HepG2 (cell line): ENCODE data around the gene SPON1.

Experiments used
- BRCA1 ChIP-seq: sonication (generic); formaldehyde crosslinking; IDR thresholded peaks from 2 replicates; pipeline ENCODE4 v1.4.0; 2020; ENCODE audit warnings: missing genetic modification reagents
- CBX1 ChIP-seq: IDR thresholded peaks from one replicate; pipeline ENCODE4 v1.6.1; 2016; ENCODE audit warnings: antibody characterized with exemption, low read depth
- EZH2 ChIP-seq: conservative IDR thresholded peaks from 2 replicates; pipeline ENCODE4 v1.6.1; 2012; ENCODE audit warnings: mild to moderate bottlenecking, low read depth, low read length, moderate library complexity
- MAFK ChIP-seq, 2 experiments: IDR thresholded peaks in 1 of 2; conservative IDR thresholded peaks in 1 of 2; 2 replicates each; pipeline ENCODE4 v1.6.1; 2011; ENCODE audit warnings: improper control_type of control experiment in 2 of 2, low read length in 2 of 2
- ZBTB7A ChIP-seq: sonication (generic); formaldehyde crosslinking; IDR thresholded peaks from 2 replicates; pipeline ENCODE4 v1.8.0; 2022; ENCODE audit warnings: mild to moderate bottlenecking, missing genetic modification reagents
- TF ChIP-seq, protein P1 (sequence below): sonication (generic); formaldehyde crosslinking; IDR thresholded peaks from 2 replicates; pipeline ENCODE4 v1.5.0; 2020; ENCODE audit warnings: mild to moderate bottlenecking, missing genetic modification reagents, moderate library complexity
- TF ChIP-seq, protein P2 (sequence below), 2 experiments: fragments of 450-650 bp in 1 of 2; sonication (generic) in 1 of 2; formaldehyde crosslinking in 1 of 2; IDR thresholded peaks; 2 replicates each; pipeline versions ENCODE4 v1.6.1 to v1.8.0; 2016 to 2022; ENCODE audit warnings: antibody characterized with exemption in 1 of 2, mild to moderate bottlenecking in 1 of 2, missing genetic modification reagents in 1 of 2

DNA sequence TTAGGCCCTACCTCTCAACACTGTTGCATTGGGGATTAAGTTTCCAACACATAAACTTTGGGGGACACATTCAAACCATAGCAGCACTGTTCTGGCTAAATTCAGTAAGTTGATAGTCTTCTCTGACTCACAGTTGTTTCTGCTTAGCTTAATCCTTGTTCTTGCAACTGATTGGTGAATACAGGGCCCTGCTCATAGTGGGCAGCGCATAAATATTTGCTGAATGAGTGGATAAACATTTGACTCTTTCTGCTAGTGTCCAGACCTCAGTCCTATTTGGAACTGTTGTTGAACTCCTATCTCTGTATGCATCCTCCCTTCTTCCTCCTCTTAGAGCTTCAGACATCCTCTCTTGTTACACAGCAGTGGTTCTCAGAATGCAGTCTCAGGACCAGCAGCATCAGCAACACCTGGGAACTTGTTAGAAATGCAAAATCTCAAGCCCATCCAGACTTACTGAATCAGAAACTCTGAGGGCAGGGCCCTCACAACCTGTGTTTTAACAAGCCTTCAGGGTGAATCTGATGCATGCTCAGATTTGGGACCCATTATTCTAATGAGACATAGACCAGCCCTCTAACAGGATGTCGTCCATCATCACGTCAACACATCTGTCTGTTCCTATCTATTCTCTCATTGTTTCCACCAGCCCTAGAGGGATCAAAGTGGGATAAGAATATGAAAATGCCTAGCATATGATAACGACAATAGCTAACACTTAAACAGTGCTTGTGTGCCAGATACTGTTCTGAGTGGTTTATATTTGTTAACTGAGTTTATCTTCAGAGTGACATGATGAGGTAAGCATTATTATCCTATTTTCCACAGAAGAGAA, 22.3 kb downstream of the SPON1 start:
- TF ChIP-seq, protein P1, sequence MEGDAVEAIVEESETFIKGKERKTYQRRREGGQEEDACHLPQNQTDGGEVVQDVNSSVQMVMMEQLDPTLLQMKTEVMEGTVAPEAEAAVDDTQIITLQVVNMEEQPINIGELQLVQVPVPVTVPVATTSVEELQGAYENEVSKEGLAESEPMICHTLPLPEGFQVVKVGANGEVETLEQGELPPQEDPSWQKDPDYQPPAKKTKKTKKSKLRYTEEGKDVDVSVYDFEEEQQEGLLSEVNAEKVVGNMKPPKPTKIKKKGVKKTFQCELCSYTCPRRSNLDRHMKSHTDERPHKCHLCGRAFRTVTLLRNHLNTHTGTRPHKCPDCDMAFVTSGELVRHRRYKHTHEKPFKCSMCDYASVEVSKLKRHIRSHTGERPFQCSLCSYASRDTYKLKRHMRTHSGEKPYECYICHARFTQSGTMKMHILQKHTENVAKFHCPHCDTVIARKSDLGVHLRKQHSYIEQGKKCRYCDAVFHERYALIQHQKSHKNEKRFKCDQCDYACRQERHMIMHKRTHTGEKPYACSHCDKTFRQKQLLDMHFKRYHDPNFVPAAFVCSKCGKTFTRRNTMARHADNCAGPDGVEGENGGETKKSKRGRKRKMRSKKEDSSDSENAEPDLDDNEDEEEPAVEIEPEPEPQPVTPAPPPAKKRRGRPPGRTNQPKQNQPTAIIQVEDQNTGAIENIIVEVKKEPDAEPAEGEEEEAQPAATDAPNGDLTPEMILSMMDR (CRISPR knock-in tag) = no peak
- TF ChIP-seq BRCA1 (CRISPR knock-in tag) (no peak), EZH2 (no peak), CBX1 (no peak), ZBTB7A (no peak), MAFK (conservative IDR thresholded peaks at IDR 0.05 in 1 of 2, IDR thresholded peaks at IDR 0.05 in 1 of 2; ENCODE audit: low read length in 2 of 2) (0 out of 4 replicates have a peak, but pooled peaks of 1 of the 2 experiments have one; percentile 18)
- TF ChIP-seq, protein P2, sequence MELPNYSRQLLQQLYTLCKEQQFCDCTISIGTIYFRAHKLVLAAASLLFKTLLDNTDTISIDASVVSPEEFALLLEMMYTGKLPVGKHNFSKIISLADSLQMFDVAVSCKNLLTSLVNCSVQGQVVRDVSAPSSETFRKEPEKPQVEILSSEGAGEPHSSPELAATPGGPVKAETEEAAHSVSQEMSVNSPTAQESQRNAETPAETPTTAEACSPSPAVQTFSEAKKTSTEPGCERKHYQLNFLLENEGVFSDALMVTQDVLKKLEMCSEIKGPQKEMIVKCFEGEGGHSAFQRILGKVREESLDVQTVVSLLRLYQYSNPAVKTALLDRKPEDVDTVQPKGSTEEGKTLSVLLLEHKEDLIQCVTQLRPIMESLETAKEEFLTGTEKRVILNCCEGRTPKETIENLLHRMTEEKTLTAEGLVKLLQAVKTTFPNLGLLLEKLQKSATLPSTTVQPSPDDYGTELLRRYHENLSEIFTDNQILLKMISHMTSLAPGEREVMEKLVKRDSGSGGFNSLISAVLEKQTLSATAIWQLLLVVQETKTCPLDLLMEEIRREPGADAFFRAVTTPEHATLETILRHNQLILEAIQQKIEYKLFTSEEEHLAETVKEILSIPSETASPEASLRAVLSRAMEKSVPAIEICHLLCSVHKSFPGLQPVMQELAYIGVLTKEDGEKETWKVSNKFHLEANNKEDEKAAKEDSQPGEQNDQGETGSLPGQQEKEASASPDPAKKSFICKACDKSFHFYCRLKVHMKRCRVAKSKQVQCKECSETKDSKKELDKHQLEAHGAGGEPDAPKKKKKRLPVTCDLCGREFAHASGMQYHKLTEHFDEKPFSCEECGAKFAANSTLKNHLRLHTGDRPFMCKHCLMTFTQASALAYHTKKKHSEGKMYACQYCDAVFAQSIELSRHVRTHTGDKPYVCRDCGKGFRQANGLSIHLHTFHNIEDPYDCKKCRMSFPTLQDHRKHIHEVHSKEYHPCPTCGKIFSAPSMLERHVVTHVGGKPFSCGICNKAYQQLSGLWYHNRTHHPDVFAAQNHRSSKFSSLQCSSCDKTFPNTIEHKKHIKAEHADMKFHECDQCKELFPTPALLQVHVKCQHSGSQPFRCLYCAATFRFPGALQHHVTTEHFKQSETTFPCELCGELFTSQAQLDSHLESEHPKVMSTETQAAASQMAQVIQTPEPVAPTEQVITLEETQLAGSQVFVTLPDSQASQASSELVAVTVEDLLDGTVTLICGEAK (IDR thresholded peaks at IDR 0.05) = no peak
- TF ChIP-seq, protein P2 (CRISPR knock-in tag; IDR thresholded peaks at IDR 0.05) = no peak
